OCI-LY3 (cell line): ENCODE data around the gene PIEZO2.

Source experiments
- H2AFZ ChIP-seq: fragments of 200-600, 300-600 bp; shearing (Covaris generic); 2 replicates; pipeline ENCODE4 v1.6.0; 2014; ENCODE audit warnings: antibody characterized with exemption, low read depth, low read length
- H3K27ac ChIP-seq: fragments of 200-600, 300-600 bp; sonication (generic); 2 replicates; pipeline ENCODE4 v1.5.1; 2014; ENCODE audit warnings: mild to moderate bottlenecking, low read length, moderate library complexity, mixed read lengths
- H3K27me3 ChIP-seq: fragments of 200-600, 300-600 bp; sonication (generic); 2 replicates; pipeline ENCODE4 v1.6.1; 2014; ENCODE audit warnings: low read depth, low read length, mixed read lengths
- H3K36me3 ChIP-seq: fragments of 200-600, 300-600 bp; sonication (generic); replicated peaks from 2 replicates; pipeline ENCODE3; 2014; ENCODE audit warnings: low read depth, low read length, mixed read lengths
- H3K4me1 ChIP-seq: fragments of 300-600, 200-600 bp; sonication (generic); 2 replicates; pipeline ENCODE4 v1.6.1; 2014; ENCODE audit warnings: low read length, mixed read lengths
- H3K4me2 ChIP-seq: fragments of 200-600, 300-600 bp; sonication (generic); 2 replicates; pipeline ENCODE4 v1.6.1; 2014; ENCODE audit warnings: low read length, mixed read lengths
- H3K4me3 ChIP-seq: fragments of 300-600, 200-600 bp; sonication (generic); 2 replicates; pipeline ENCODE4 v1.5.1; 2014; ENCODE audit warnings: antibody characterized with exemption, mild to moderate bottlenecking, low read length, moderate library complexity
- H3K79me2 ChIP-seq: fragments of 300-600, 200-600 bp; shearing (Covaris generic); 2 replicates; pipeline ENCODE4 v1.6.1; 2014; ENCODE audit warnings: mild to moderate bottlenecking, low read length, mixed read lengths
- H3K9ac ChIP-seq: fragments of 300-600, 200-600 bp; shearing (Covaris generic); 2 replicates; pipeline ENCODE4 v1.6.0; 2014; ENCODE audit warnings: mild to moderate bottlenecking, low read length, moderate library complexity
- H3K9me3 ChIP-seq: fragments of 200-600, 300-600 bp; shearing (Covaris generic); 2 replicates; pipeline ENCODE4 v1.6.1; 2014; ENCODE audit warnings: low read length, mixed read lengths; ENCODE audit not compliant: insufficient read depth
- H4K20me1 ChIP-seq: fragments of 200-600, 300-600 bp; sonication (generic); 2 replicates; pipeline ENCODE4 v1.6.1; 2016; ENCODE audit warnings: low read length, mixed read lengths; ENCODE audit not compliant: insufficient read depth
- CTCF ChIP-seq: fragments of 200-600, 300-600 bp; sonication (generic); IDR thresholded peaks from 2 replicates; pipeline ENCODE4 v1.5.1; 2014; ENCODE audit warnings: antibody characterized with exemption, low read length, low read depth
- EZH2phosphoT487 ChIP-seq: fragments of 200-600 bp; shearing (Covaris generic); IDR thresholded peaks from 2 replicates; pipeline ENCODE4 v1.6.1; 2018; ENCODE audit warnings: antibody characterized with exemption, mixed run types, low read depth

PIEZO2 gene

GRCh38 chr18:10856132-10856531 is 293.2 kb downstream of the PIEZO2 start:
- H3K4me2 ChIP-seq: no peak overlapping the region
- H3K9ac ChIP-seq: no peak overlapping the region
- no peaks in the 10 kb centered on the region for H3K9me3 ChIP-seq
- no peaks in the 10 kb centered on the region for H3K4me1 ChIP-seq
- no peaks in the 10 kb centered on the region for H3K79me2 ChIP-seq
- H2AFZ ChIP-seq: no peak overlapping the region
- H3K27ac ChIP-seq: no peak overlapping the region
- H3K27me3 ChIP-seq: peaks cover 4% of the 10 kb centered on the region
- no peak for TF ChIP-seq CTCF
- no peak for TF ChIP-seq EZH2phosphoT487
- no peak overlapping the region for H3K4me3 ChIP-seq
- no peaks in the 10 kb centered on the region for H4K20me1 ChIP-seq
- no peaks in the 10 kb centered on the region for H3K36me3 ChIP-seq

GRCh38 chr18:10852385-10853303 is 296.7 kb downstream of the PIEZO2 start:
- H3K79me2 ChIP-seq: no peaks in the 10 kb centered on the region
- no peak overlapping the region for H3K27ac ChIP-seq
- peaks cover 32% of the 10 kb centered on the region for H3K27me3 ChIP-seq
- no peaks in the 10 kb centered on the region for H3K4me1 ChIP-seq
- no peak overlapping the region for H2AFZ ChIP-seq
- no peaks in the 10 kb centered on the region for H4K20me1 ChIP-seq
- no peak for TF ChIP-seq EZH2phosphoT487
- no peak for TF ChIP-seq CTCF
- H3K4me3 ChIP-seq: no peak overlapping the region
- H3K4me2 ChIP-seq: no peak overlapping the region
- H3K36me3 ChIP-seq: no peaks in the 10 kb centered on the region
- no peaks in the 10 kb centered on the region for H3K9me3 ChIP-seq
- H3K9ac ChIP-seq: no peak overlapping the region

DNA sequence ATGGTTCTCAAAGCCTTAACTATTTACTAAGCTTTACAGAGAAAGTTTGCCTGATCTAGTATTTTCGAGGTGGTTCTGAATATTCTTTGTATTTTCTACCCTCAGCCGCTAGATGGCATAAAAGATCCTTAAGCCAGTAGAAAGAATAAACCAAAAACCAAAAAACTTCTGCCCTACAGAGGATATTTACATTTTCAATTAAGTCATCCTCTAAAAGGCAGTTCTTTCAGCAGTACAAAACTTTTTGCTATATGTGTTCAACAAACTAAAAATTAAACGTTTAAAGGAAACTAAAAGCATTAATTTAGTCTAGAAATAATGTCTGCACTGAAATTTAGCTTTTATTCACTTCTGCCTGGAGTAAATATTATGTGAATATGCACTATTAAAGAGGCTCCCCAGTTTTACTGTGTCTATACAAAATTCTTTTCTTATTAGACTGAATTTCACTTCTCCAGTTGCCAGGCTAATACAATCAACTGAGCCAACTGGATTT is 297.5 kb downstream of the PIEZO2 start:
- H3K79me2 ChIP-seq: no peaks in the 10 kb centered on the region
- no peaks in the 10 kb centered on the region for H3K9me3 ChIP-seq
- no peaks in the 10 kb centered on the region for H3K36me3 ChIP-seq
- H3K9ac ChIP-seq: no peak overlapping the region
- TF ChIP-seq CTCF (peak; percentile 78), EZH2phosphoT487 (no peak)
- no peak overlapping the region for H2AFZ ChIP-seq
- H4K20me1 ChIP-seq: no peaks in the 10 kb centered on the region
- H3K4me3 ChIP-seq: no peak overlapping the region
- H3K4me1 ChIP-seq: no peaks in the 10 kb centered on the region
- no peak overlapping the region for H3K4me2 ChIP-seq
- H3K27ac ChIP-seq: no peak overlapping the region
- peaks cover 32% of the 10 kb centered on the region for H3K27me3 ChIP-seq

DNA sequence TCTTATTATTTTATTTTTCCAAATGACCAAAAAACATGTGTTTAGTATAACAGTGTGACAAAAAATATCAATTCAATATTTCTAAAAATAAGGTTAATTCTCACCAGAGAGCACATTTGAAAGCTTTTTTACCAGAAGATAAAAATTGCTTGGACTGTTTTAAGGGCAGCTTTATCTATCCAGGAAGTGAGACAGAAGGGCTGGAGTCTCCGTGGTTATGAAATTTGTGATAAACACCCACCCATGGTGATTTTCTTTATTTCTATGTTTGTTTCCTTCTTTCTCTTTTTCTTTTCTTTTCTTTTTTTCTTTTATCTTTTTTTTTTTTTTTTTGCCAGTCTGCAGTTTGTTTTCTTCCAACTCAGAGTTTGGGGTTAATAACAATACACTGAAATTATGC is 298.5 kb downstream of the PIEZO2 start:
- H3K27me3 ChIP-seq: peaks cover 27% of the 10 kb centered on the region
- H2AFZ ChIP-seq: no peak overlapping the region
- no peak overlapping the region for H3K27ac ChIP-seq

More for the DNA sequence above, 298.5 kb downstream of the PIEZO2 start:
- Histone ChIP-seq H4K20me1 (no peaks in the 10 kb centered on the region), H3K4me3 (no peak overlapping the region), H3K9me3 (no peaks in the 10 kb centered on the region), H3K4me2 (no peak overlapping the region), H3K36me3 (no peaks in the 10 kb centered on the region), H3K4me1 (no peaks in the 10 kb centered on the region), H3K79me2 (no peaks in the 10 kb centered on the region), H3K9ac (no peak overlapping the region)
- no peak for TF ChIP-seq EZH2phosphoT487
- no peak for TF ChIP-seq CTCF
